Vagina (tissue), 2 donors: ENCODE results near the gene CX3CR1.

Experiments used
- CTCF ChIP-seq, 3 experiments: fragments of 450-650 bp in 2 of 3; fragments of 200-600 bp in 1 of 3; sonication (generic) in 1 of 3; IDR thresholded peaks; one replicate each; pipeline ENCODE4 v1.5.1; 2017 to 2019; ENCODE audit warnings: antibody characterized with exemption in 3 of 3, mild to moderate bottlenecking in 2 of 3, moderate library complexity in 2 of 3
- POLR2A ChIP-seq, 2 donors: fragments of 450-650 bp; IDR thresholded peaks; one replicate each; pipeline ENCODE4 v1.6.1; 2017; ENCODE audit warnings: antibody characterized with exemption in 2 of 2, mild to moderate bottlenecking in 2 of 2, moderate library complexity in 2 of 2
- POLR2AphosphoS5 ChIP-seq, 2 donors: sonication (generic); formaldehyde crosslinking; IDR thresholded peaks; one replicate each; pipeline ENCODE4 v1.9.0; 2017; ENCODE audit warnings: antibody characterized with exemption in 2 of 2, mild to moderate bottlenecking in 2 of 2, low read depth in 1 of 2; ENCODE audit not compliant: insufficient read depth in 1 of 2

GRCh38 chr3:39260318-39260717 lies 19.5 kb downstream of the CX3CR1 start:
- TF ChIP-seq POLR2AphosphoS5 (IDR thresholded peaks at IDR 0.05; ENCODE audit: insufficient read depth in 1 of 2, low read depth in 1 of 2) (no peak), CTCF (IDR thresholded peaks at IDR 0.05) (no peak), POLR2A (IDR thresholded peaks at IDR 0.05) (no peak)
